Endothelial cell of umbilical vein (primary cell): ENCODE measurements around the gene FGD5. TPM values are rescaled to one million over a fixed set of nuclear protein-coding genes. Genes with fewer than 3 reads are reported as not detected.

Experiments
- BruUV-seq: library from RNA; stranded (reverse); fragments of 400-500 nt; replicated peaks from 2 replicates; lab custom pipeline; 2021; lab: Mats Ljungman, UMichigan
- CTCF ChIA-PET: fragments of 300-600, 350-600 bp; sonication (Branson Sonifier 250); formaldehyde crosslinking; loops from one replicate; lab custom pipeline; 2021; ENCODE audit warnings: antibody characterized with exemption, inconsistent platforms; lab: Charles Lee
- POLR2A ChIA-PET: fragments of 300-600, 350-600 bp; sonication (Branson Sonifier 250); formaldehyde crosslinking; loops from one replicate; lab custom pipeline; 2021; ENCODE audit warnings: antibody characterized with exemption, inconsistent platforms; lab: Charles Lee
- DNase-seq: peaks from one replicate; pipeline ENCODE4 v3.0.0-alpha.2; 2011; ENCODE audit warnings: low read depth, low spot score
- FAIRE-seq: peaks from 2 replicates; lab custom pipeline; 2011; peaks lifted over from hg19 to GRCh38; lab: Jason Lieb, UNC
- H2AFZ ChIP-seq: 2 replicates; pipeline ENCODE4 v1.6.0; 2012; ENCODE audit warnings: low read depth, low read length, control low read depth, inconsistent platforms
- H3K27ac ChIP-seq: 2 replicates; pipeline ENCODE4 v1.5.1; 2011; ENCODE audit warnings: low read depth, mild to moderate bottlenecking, control low read depth, low read length, moderate library complexity; ENCODE audit not compliant: insufficient read depth
- H3K27me3 ChIP-seq, 2 experiments: 2 replicates each; pipeline versions ENCODE4 v1.6.0 to v1.6.1; 2011; ENCODE audit warnings: low read length in 2 of 2, mixed read lengths in 1 of 2; ENCODE audit not compliant: control insufficient read depth in 2 of 2, insufficient read depth in 2 of 2
- H3K36me3 ChIP-seq, 2 experiments: 2 replicates in 1 of 2; 3 replicates in 1 of 2; pipeline ENCODE4 v1.5.1; 2011; ENCODE audit warnings: low read length in 2 of 2, mild to moderate bottlenecking in 1 of 2, moderate library complexity in 1 of 2; ENCODE audit not compliant: control insufficient read depth in 2 of 2, insufficient read depth in 2 of 2; ENCODE audit errors: extremely low read depth in 1 of 2
- H3K4me1 ChIP-seq: 3 replicates; pipeline ENCODE4 v1.5.1; 2011; ENCODE audit warnings: mild to moderate bottlenecking, low read length; ENCODE audit not compliant: control insufficient read depth, insufficient read depth; ENCODE audit errors: extremely low read depth
- H3K4me2 ChIP-seq: 2 replicates; pipeline ENCODE4 v1.6.1; 2011; ENCODE audit warnings: low read length, control low read depth, mixed read lengths; ENCODE audit not compliant: insufficient read depth
- H3K4me3 ChIP-seq, 3 experiments: fragments of 200-600 bp in 1 of 3; sonication (generic), shearing (Covaris generic) in 1 of 3; replicated peaks in 1 of 3; 2 replicates each; pipeline ENCODE4 v1.5.1; 2011 to 2016; ENCODE audit warnings: control low read depth in 3 of 3, low read length in 3 of 3, mild to moderate bottlenecking in 2 of 3, inconsistent platforms in 1 of 3, low read depth in 1 of 3, moderate library complexity in 1 of 3; ENCODE audit not compliant: insufficient read depth in 1 of 3
- H3K79me2 ChIP-seq: 2 replicates; pipeline ENCODE4 v1.6.0; 2012; ENCODE audit warnings: low read length, inconsistent platforms; ENCODE audit not compliant: control insufficient read depth, insufficient read depth
- H3K9ac ChIP-seq: replicated peaks from 2 replicates; pipeline ENCODE3; 2011; ENCODE audit warnings: low read length, control low read depth; ENCODE audit not compliant: insufficient read depth; ENCODE audit errors: extremely low read depth
- H3K9me1 ChIP-seq: replicated peaks from 3 replicates; pipeline ENCODE4 v1.6.0; 2011; ENCODE audit warnings: mild to moderate bottlenecking, low read length; ENCODE audit not compliant: control insufficient read depth, insufficient read depth; ENCODE audit errors: extremely low read depth
- H3K9me3 ChIP-seq: replicated peaks from 2 replicates; pipeline ENCODE4 v1.5.1; 2012; ENCODE audit warnings: low read length, inconsistent platforms; ENCODE audit not compliant: control insufficient read depth, insufficient read depth
- H4K20me1 ChIP-seq: replicated peaks from 2 replicates; pipeline ENCODE3; 2011; ENCODE audit warnings: mild to moderate bottlenecking, low read length; ENCODE audit not compliant: control insufficient read depth, insufficient read depth; ENCODE audit errors: extremely low read depth
- CTCF ChIP-seq, 2 donors: IDR thresholded peaks; 1 replicate in 1 of 2; 2 replicates in 1 of 2; pipeline ENCODE4 v1.5.1; 2011; ENCODE audit warnings: low read length in 2 of 2, mild to moderate bottlenecking in 2 of 2, moderate library complexity in 2 of 2, control low read depth in 1 of 2, inconsistent platforms in 1 of 2, low read depth in 1 of 2; ENCODE audit not compliant: insufficient read depth in 1 of 2; ENCODE audit errors: extremely low read depth in 1 of 2
- EZH2 ChIP-seq: IDR thresholded peaks from 2 replicates; pipeline ENCODE4 v1.6.1; 2012; ENCODE audit warnings: borderline replicate concordance, low read depth, mild to moderate bottlenecking, moderate library complexity, low read length, inconsistent platforms; ENCODE audit not compliant: severe bottlenecking
- FOS ChIP-seq: IDR thresholded peaks from 2 replicates; pipeline ENCODE4 v1.6.1; 2011; ENCODE audit warnings: mild to moderate bottlenecking, low read length, moderate library complexity, borderline replicate concordance; ENCODE audit not compliant: insufficient read depth
- GATA2 ChIP-seq: IDR thresholded peaks from 2 replicates; pipeline ENCODE4 v1.7.0; 2011; ENCODE audit warnings: low read depth, mild to moderate bottlenecking, moderate library complexity, mixed read lengths, low read length; ENCODE audit not compliant: insufficient read length, insufficient read depth
- JUN ChIP-seq: IDR thresholded peaks from 2 replicates; pipeline ENCODE4 v1.6.1; 2011; ENCODE audit warnings: borderline replicate concordance, low read depth; ENCODE audit not compliant: insufficient read length, insufficient read depth
- MAX ChIP-seq: IDR thresholded peaks from 2 replicates; pipeline ENCODE4 v1.6.1; 2011; ENCODE audit not compliant: insufficient read depth, insufficient read length
- MYC ChIP-seq: IDR thresholded peaks from one replicate; pipeline ENCODE4 v1.6.1; 2011; ENCODE audit warnings: mild to moderate bottlenecking, low read depth, low read length
- POLR2A ChIP-seq: IDR thresholded peaks from 2 replicates; pipeline ENCODE4 v1.6.1; 2012; ENCODE audit warnings: low read depth, mild to moderate bottlenecking, control low read depth, low read length
- POLR2AphosphoS5 ChIP-seq: IDR thresholded peaks from 2 replicates; pipeline ENCODE4 v1.6.1; 2012; ENCODE audit warnings: low read depth, mild to moderate bottlenecking, control low read depth, low read length, moderate library complexity; ENCODE audit not compliant: insufficient read depth
- dilution Hi-C: fragments of 300-500 bp; cut with MboI; formaldehyde crosslinking; loops from one replicate; pipeline ENCODE4 v1.15.0; 2019; ENCODE audit warnings: low sequenced_read_pairs; ENCODE audit not compliant: extremely low pct_ligation_motif_present
- intact Hi-C: fragments of 100-400 bp; cut with micrococcal nuclease; formaldehyde crosslinking; loops from one replicate; pipeline ENCODE4 v1.10.0; 2022
- polyA plus RNA-seq, 4 experiments: library from polyadenylated mRNA; depleted of rRNA in 3 of 4; stranded (reverse) in 3 of 4; unstranded in 1 of 4; fragments of >200 nt; gene quantifications; 2 replicates each; pipeline versions ENCODE4 v1.2.1 to v1.2.3, GENCODE V29; 2011 to 2012; ENCODE audit warnings: missing spikeins in 1 of 4
- total RNA-seq: library from RNA; stranded (reverse); gene quantifications from 2 replicates; pipeline ENCODE4 v1.2.3, GENCODE V29; 2021

The FGD5 gene
- total and polyA plus RNA-seq, 2 donors (not counting 3 experiments of a cell fraction or from before 2014, with no cell fraction given), result 49.6 to 134 TPM

- FAIRE-seq, result no peak
- Histone ChIP-seq H3K36me3 (peaks cover 20 to 44% of the 10 kb centered on the region in 2 experiments), H2AFZ (no peak overlapping the region), H3K27ac (no peak overlapping the region), H3K27me3 (no peaks in the 10 kb centered on the region), H3K9me1 (no peaks in the 10 kb centered on the region), H3K79me2 (peaks cover 70% of the 10 kb centered on the region), H3K9ac (no peak overlapping the region), H3K4me3 (no peak overlapping the region), H3K9me3 (no peaks in the 10 kb centered on the region), H4K20me1 (peaks cover 5% of the 10 kb centered on the region), H3K4me2 (no peak overlapping the region), H3K4me1 (peaks cover 26% of the 10 kb centered on the region)
- POLR2A ChIA-PET, result no interaction called here
- CTCF ChIA-PET, result interaction anchor here (0.6 to 3.4 kb wide), 13 partner anchors 8 to 618 kb away, joined by 3 to 11 read pairs (median 3); no protein-coding TSS in a partner anchor
- no TSS peak for BruUV-seq
- intact Hi-C loops (loop anchor here (2.0 kb wide), 1 partner anchor 15 kb away; no protein-coding TSS in a partner anchor), dilution Hi-C loops (loop anchor here (10.0 kb wide), 1 partner anchor 63 kb away; no protein-coding TSS in a partner anchor)
- DNase-seq, result no peak
- TF ChIP-seq EZH2 (no peak), CTCF (IDR thresholded peaks at IDR 0.05; ENCODE audit: extremely low read depth in 1 of 2, insufficient read depth in 1 of 2, low read depth in 1 of 2, low read length in 2 of 2) (no peak), POLR2A (no peak), GATA2 (no peak), MYC (no peak), MAX (no peak), POLR2AphosphoS5 (no peak), FOS (no peak), JUN (no peak)
Observed at GRCh38 chr3:14822134-14822533, 3.4 kb downstream of the FGD5 start.
